Glomerular visceral epithelial cell (primary cell): Measurements from ENCODE around the gene KIAA1210.

ENCODE experiments used
- DNase-seq: peaks from one replicate; pipeline ENCODE4 v3.0.0-alpha.2; 2016; ENCODE audit errors: extremely low spot score

The KIAA1210 gene

DNA sequence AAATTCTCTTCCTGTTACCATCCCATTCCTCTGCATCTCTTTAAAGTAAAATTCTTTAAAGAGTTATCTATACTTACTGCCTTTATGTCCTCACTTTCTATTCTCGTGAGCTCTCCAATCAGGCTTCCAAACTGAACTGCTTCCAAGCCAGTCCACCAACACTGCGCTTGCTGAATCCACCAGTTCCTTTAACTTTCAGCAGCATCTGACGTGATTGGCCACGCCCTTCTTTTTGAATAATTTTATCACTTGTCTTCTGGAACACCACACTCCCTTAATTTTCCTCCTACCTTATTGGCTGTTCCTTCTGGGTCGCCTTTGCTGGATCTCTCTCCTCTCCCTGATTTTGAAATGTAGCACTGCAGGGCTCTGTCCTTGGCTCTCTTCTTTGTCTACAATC is at the start of gene KIAA1210:
Gene KIAA1210, minus strand, starts transcription at position 163 of the 400 bp plus-strand sequence. CDS start 4,170 bp downstream, outside the sequence.
- no peak for DNase-seq

GRCh38 chrX:119177278-119177677 is 49.7 kb upstream of the KIAA1210 start:
- DNase-seq = no peak

GRCh38 chrX:119174900-119175299 is 47.3 kb upstream of the KIAA1210 start:
- DNase-seq = no peak

GRCh38 chrX:119168104-119168503 is 40.5 kb upstream of the KIAA1210 start:
- DNase-seq = no peak

DNA sequence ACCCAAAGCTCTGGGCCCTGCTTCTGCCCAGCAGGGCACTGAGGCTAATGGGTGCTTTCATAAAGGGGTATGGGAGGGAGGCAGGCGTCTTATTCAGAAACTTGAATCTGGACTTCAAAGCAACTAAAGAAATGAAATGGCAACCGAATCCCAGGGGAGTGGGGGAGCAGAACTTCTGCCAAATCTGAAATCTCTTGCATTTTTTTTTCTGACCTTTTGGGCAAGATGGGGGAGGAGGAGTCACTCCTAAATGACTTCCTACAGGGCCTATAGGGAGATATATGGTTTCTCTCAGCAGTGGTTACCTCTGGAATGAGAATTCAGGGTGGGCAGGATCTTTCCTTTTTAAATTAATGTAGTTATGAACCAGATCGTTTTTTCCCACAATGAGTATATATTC is 30.6 kb upstream of the KIAA1210 start:
- no peak for DNase-seq

DNA sequence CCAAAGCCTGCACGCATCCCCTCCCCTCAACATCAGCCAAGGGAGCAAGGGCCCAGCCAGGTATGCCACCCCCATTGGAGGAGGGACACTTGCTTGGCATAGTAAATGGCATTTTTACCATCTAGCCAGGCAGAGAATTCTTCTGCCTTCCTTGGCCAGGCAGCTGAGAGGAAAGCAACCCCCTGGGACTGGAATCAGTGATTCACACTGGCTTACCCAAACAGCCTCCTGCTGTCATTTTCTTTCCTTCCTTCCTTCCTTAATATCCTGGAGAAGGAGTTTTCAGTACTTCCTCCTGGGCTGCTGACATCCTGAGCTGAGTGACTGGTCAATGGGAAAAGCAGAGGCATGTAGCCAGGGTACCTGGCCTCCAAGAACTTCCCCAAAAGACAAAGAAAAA is 28.6 kb upstream of the KIAA1210 start:
- no peak for DNase-seq

- DNase-seq = peak; percentile 4
These were observed 27.9 kb upstream of the KIAA1210 start for GRCh38 chrX:119155416-119156035.

- DNase-seq = no peak
These were observed 23.4 kb upstream of the KIAA1210 start for GRCh38 chrX:119151051-119151380.

GRCh38 chrX:119150163-119151050 is 22.8 kb upstream of the KIAA1210 start:
- no peak for DNase-seq

- no peak for DNase-seq
These were observed 19.9 kb upstream of the KIAA1210 start for GRCh38 chrX:119147486-119147885.

- DNase-seq = peak; percentile 1
These were observed 17.6 kb upstream of the KIAA1210 start for GRCh38 chrX:119145241-119145653.

DNA sequence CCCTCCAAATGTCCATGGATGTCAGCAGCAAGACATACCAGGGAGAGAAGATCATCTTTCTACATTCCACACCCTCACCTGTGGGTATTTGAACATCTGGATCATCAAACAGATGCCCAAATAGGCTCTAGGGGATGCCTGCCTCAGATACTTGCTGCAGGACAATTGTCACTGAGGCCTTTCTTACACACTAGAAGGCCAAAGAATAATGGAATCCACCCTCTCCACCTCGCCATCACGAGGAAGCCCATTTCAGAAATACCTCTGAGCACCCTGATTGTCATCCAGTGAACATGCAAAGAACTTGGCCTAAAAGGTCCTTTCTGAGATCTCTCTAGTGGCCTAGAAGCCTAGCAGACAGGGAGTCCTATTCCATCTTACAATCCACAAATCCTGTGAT is 6.9 kb upstream of the KIAA1210 start:
- DNase-seq = no peak

DNA sequence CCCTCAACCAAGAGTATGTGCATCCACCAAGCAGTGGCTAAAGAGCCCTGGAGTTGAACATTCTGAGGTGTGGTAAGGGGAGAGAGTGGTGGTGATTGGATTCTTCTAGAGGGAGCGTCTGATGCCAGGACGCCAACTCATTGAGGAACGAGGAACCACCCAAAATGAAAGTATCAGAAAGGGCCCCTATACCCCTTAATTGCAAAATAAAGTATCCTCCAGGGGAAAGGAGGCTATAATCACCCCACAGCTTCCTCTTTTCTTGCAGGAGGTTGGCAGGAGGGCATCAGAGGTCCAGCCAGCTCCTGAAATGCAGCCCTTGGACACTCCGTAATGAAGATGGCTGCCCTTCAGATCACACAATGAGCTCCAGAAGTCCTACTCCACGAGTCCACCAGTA is 5.3 kb upstream of the KIAA1210 start:
- DNase-seq = no peak

- DNase-seq = no peak
These were observed 4.7 kb upstream of the KIAA1210 start for GRCh38 chrX:119132316-119132715.

DNA sequence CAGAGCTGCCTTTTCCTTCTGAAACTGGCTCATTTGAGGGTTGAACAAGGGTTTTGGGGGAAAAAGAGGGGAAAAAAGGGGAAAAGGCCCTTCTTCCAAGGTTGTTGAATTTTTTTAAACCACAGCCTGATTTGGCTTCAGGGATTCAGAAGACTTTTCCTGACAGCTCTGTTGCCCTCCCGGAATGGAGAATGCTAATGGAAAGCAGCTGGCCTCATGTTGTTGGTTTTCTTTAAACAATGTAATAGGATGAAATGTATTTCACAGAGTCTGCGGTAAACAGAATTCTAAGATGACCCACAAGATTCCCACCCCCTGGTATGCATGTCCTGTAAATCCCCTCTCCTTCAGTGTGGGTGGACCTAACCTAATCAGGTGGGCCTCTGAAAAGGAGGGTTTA is 3.3 kb upstream of the KIAA1210 start:
- no peak for DNase-seq

GRCh38 chrX:119121341-119121740 is 6.3 kb downstream of the KIAA1210 start:
- no peak for DNase-seq

GRCh38 chrX:119118780-119119395 is 8.7 kb downstream of the KIAA1210 start:
- DNase-seq = peak; percentile 30

DNA sequence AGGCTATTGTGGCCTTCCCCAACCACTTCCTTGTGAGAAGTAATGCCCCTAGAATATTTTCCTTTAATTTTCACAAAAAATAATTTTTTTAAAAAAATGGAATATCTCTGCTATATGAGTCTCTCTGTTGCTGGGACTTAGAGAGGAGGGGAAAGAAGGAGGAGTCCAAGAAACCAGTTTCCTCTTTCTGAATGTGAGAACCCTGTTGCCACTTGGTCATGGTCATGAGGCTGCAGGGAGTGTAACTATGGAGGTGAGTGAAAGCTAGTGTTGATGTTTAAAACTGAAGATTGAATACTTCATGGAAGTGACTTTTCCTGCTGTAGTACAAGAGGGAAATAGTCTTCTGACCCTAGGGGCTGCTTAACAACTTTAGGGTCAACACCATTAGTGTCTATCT is 20.4 kb downstream of the KIAA1210 start:
- DNase-seq = no peak

DNA sequence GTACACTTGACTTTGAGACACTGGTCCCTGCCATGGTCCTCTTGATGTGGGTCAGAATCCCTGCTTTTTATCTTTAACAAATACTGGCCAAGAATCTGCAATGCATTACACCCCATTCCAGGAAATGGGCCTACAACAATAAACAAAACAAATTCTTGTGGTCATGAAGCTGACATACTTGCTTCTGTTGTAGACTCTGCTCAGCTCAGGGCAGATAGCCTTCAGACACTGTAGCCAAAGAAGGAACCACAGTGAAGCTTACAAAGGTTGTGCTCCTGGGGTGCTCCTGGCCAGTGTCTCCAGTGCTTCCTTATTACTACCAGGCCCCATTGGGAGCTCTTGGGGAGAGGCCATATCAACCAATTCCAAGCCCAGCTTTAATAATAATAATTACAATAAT is 21.8 kb downstream of the KIAA1210 start:
- DNase-seq = no peak

- DNase-seq = no peak
These were observed 26.4 kb downstream of the KIAA1210 start for GRCh38 chrX:119101168-119101567.

DNA sequence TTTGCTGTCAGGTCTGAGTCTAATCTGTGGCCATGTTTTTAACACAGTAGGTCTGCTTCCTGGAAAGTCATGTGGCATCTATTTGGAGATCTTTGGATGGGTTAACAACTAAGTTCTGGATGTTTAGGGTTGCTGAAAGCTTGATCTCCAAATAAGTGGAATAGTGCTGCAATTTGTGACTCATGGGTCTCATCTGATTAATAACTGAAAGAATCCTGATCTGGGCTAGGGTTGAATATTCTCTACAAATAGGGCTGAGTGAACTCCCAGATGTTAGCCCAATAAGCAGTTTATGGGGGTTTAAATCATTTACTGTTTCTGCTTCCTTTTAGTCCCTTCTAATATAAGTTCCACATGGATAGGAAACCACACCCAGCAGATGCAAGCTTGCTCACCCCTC is 31.7 kb downstream of the KIAA1210 start:
- no peak for DNase-seq

- DNase-seq = no peak
These were observed 32.8 kb downstream of the KIAA1210 start for GRCh38 chrX:119094819-119095218.
